IPS-NIHi7 (cell line): ENCODE data around the gene POLL.

Experiments used
- DNase-seq: peaks from one replicate; pipeline ENCODE4 v3.0.0; 2012; ENCODE audit warnings: mixed read lengths; ENCODE audit errors: extremely low spot score

The POLL gene

GRCh38 chr10:101573885-101574753, 13.9 kb downstream of the POLL start:
- DNase-seq: no peak

GRCh38 chr10:101572785-101573184, 15.3 kb downstream of the POLL start:
- DNase-seq: no peak

- DNase-seq: no peak
Measured at GRCh38 chr10:101572126-101572525, 15.9 kb downstream of the POLL start.

- DNase-seq: no peak
Measured at GRCh38 chr10:101571271-101571925, 16.7 kb downstream of the POLL start.

- peak; percentile 49 for DNase-seq
Measured at GRCh38 chr10:101570428-101571270, 17.4 kb downstream of the POLL start.

- DNase-seq: peak; percentile 90
Measured at GRCh38 chr10:101569622-101570427, 18.2 kb downstream of the POLL start.

GRCh38 chr10:101569323-101569621, 18.8 kb downstream of the POLL start:
- peak; percentile 34 for DNase-seq

- no peak for DNase-seq
Measured at GRCh38 chr10:101568054-101568745, 19.9 kb downstream of the POLL start.

- no peak for DNase-seq
Measured at GRCh38 chr10:101567165-101568006, 20.7 kb downstream of the POLL start.

GRCh38 chr10:101566333-101567164, 21.5 kb downstream of the POLL start:
- peak; percentile 70 for DNase-seq

GRCh38 chr10:101565936-101566332, 22.1 kb downstream of the POLL start:
- DNase-seq: no peak

- DNase-seq: no peak
Measured at GRCh38 chr10:101565370-101565900, 22.6 kb downstream of the POLL start.

- DNase-seq: no peak
Measured at GRCh38 chr10:101564490-101564991, 23.5 kb downstream of the POLL start.

GRCh38 chr10:101563497-101564040, 24.5 kb downstream of the POLL start:
- DNase-seq: no peak

GRCh38 chr10:101563007-101563406, 25.1 kb downstream of the POLL start:
- no peak for DNase-seq

GRCh38 chr10:101562231-101562630, 25.8 kb downstream of the POLL start:
- DNase-seq: no peak

GRCh38 chr10:101561068-101561915, 26.8 kb downstream of the POLL start:
- DNase-seq: no peak
